GM18951 (cell line): Measurements from ENCODE around the gene ANXA3.
"Not testable (repeated sequence)": the region's sequence is repeated elsewhere in the genome, so short reads cannot be mapped to it uniquely, and the experiment has no call there.

Experiments
- POLR2A ChIP-seq: IDR thresholded peaks from 4 replicates; pipeline ENCODE4 v1.6.1; 2011; ENCODE audit warnings: mild to moderate bottlenecking; ENCODE audit not compliant: insufficient read length, insufficient read depth; ENCODE audit errors: extremely low read depth
- in situ Hi-C: fragments of 300-500 bp; cut with MboI; formaldehyde crosslinking; loops from one replicate; pipeline ENCODE4 v1.12.0; 2022; ENCODE audit warnings: low sequenced_read_pairs, mixed read lengths, inconsistent platforms; ENCODE audit not compliant: unreplicated experiment

Gene ANXA3

DNA sequence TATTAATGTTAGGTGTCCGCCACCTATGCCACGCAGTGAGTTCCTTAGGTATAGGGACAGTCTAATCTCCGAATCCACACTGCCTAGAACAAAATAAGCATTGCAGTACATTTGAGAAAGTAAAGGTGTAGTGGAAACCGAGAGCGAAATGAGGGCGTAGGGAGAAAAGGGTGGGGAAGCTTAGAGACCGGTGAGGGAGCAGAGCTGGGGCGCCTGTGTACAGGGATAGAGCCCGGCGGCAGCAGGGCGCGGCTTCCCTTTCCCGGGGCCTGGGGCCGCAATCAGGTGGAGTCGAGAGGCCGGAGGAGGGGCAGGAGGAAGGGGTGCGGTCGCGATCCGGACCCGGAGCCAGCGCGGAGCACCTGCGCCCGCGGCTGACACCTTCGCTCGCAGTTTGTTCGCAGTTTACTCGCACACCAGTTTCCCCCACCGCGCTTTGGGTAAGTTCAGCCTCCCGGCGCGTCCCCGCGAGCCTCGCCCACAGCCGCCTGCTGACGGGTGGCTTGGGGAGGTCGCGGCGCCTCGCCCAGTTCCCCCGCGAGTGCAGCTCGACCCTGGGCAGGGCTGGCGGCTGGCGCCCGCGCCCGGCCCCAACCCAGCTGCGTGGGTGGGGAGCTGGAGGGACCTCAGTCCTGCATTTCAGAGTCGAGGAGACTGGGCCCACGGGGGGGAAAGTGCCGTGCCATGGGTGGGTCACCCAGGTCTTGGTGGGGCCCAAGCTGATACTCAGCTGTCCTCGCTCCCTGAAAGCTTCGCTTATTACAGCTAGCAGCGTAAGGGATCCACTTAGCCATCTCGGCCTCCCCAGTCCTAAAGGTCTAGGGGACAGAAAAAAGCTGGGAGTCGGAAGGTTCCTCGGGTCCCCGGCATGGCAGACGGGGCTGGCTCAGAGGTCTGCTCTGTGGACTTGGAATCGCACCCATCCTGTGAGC is at the start of gene ANXA3:
TSS of gene ANXA3 (plus strand) at position 351 of the 932 bp plus-strand sequence. CDS start 2,704 bp downstream, outside the sequence.
- in situ Hi-C loops, result no loop called here
- TF ChIP-seq POLR2A, result no peak

- in situ Hi-C loops, result not testable (repeated sequence)
Measured at GRCh38 chr4:78506260-78506659, 45.3 kb upstream of the ANXA3 start.

DNA sequence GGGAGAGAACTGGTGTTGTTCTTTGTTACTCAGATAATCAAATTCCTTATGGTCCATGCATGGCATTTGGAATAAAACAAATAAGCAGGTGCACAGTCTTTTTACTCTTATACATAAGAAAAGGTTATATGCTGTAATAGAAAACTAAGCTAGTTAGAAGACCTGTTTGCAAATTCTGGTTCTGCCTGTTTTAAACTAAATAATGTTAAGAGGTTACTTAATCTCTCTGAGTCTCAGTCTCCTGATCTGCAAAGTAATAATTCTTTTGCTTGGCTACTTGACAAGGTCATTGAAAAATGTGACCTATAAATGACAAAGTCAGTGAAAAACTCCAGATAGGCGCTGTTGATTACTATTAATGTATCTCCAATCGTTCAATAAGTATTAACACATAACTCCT is 42.5 kb upstream of the ANXA3 start:
- no peak for TF ChIP-seq POLR2A
- in situ Hi-C loops, result no loop called here

DNA sequence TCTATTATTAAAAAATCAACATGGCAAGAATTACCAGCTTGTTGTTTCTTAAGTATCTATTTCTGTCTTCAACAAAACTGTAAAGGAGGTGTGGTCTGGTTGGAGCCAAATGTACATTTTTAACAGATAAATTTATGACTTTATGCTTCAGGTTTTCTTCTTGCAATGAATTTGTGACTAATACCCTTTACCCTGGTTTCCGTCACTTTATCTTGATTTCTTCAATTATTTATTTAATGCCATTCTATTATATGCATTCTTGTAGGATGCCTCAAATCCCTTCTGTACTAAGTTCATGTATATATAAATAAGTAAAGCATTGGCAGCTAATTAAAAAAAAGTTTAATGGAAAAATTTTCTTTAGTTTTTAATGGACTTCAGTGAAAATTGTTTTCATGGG is 41.5 kb upstream of the ANXA3 start:
- in situ Hi-C loops, result no loop called here
- TF ChIP-seq POLR2A, result no peak

DNA sequence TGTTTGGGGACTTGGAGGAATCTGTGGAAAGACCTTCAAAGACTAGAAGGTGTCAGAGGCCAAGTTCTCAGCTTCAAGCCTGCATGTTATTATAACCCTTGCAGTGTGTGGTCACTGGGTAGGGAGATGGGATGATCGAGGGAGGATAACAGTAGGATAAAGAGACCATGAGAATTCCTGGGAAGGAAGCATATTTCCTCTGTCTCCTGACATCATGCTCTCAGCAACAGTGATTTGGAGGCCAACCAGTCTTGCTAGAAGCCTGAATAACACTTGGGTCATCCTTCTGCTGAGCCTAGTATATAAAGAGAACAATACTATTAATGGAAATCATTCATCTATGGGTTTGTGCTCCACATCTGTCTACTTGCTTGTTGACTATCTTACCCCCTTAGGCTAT is 40.9 kb upstream of the ANXA3 start:
- in situ Hi-C loops, result no loop called here
- TF ChIP-seq POLR2A, result no peak

DNA sequence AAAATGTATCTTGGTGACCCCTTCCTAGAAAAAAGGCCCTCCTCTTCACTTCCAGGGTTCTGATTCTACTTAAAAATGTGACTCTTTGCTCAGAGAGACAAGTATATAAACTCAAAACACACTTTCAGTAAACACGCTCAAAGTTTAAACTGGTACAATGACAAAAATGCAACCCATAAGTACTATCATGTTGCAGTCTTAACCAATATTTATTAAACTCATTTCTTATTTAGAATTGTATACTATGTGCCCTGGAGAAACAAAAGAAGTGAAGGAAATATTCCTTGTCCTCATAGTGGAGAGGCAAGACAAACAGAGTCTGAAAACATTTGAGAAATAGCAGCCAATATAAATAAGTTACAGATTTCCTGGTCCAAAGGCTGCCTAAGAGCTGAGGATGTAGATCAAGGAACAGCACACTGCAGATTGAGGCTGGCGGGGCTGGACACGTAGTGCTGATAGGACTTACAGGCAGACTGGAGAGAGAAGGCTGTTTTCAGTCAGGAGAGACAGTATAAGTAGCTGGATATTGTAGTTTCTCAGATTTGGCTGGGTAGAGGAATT is 39.1 kb upstream of the ANXA3 start:
- in situ Hi-C loops, result no loop called here
- no peak for TF ChIP-seq POLR2A

- no peak for TF ChIP-seq POLR2A
- in situ Hi-C loops, result no loop called here
Measured at GRCh38 chr4:78513411-78513975, 38.1 kb upstream of the ANXA3 start.

DNA sequence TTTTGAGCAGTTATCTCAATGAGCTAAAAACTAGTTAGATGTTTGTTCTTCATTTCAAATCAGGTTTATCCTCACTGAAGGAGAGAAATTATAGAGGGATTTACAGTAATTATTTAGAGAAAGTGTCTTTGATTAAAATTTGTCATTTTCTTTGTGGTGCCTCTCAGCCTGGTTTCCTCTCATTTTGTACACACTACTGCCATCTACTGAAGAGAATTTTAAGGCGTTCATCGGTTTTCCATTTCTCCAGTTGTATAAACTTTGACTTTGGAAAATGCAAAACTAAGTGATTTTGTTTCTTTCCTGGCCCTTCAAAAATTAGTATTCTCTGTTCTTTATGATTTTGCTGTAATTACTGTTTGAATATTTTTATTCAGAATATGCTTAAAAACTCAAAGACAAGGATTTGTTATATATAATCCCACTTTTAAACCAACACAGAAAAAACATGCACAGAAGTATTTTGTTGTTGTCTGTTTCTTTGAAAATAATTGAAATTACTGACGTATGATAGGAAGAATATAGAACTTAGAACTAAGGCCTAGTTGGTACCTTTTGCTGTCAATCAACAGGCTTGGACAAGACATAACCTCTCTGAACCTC is 34.4 kb upstream of the ANXA3 start:
- in situ Hi-C loops, result no loop called here
- TF ChIP-seq POLR2A, result no peak

DNA sequence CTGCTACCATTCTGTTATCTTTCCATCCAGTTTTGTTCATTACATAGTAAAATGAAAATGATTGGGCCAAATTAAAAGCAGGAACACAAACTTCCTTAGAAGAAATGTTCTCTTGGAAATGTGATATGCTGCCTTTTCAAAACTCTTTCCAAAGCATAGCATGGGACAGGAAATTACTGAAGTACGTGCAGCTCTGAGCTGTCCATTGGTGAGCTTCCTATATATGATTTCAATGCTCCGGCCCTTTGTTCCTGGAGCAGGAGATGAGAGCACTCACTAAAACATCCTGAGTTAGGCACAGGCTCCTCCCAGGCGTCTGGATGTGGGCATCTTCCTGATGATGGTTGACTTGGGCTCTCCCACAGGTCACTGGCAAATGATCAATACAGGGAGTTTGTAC is 33.0 kb upstream of the ANXA3 start:
- no peak for TF ChIP-seq POLR2A
- in situ Hi-C loops, result no loop called here

- no peak for TF ChIP-seq POLR2A
- in situ Hi-C loops, result no loop called here
Measured at GRCh38 chr4:78519962-78520361, 31.6 kb upstream of the ANXA3 start.

DNA sequence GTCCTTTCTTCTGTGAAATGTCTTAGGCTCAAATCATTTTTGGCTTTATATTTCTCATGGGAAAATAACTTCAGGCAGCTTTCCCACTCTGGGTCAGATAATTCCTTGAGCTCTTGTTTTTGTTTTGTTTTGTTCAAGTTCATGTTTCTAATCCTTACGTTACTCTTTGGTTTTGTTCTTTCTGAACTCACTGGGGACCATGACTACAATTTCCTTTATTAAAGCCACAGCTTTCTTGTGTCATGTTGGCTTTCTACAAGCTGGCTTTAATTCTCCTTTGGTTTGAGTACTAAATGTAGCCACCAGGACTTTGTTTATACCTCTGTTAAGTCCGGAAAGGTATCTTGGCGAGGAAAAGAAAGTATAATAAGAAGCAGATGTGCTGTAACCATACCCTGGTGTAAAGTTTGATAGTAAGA is 30.8 kb upstream of the ANXA3 start:
- no peak for TF ChIP-seq POLR2A
- in situ Hi-C loops, result no loop called here

DNA sequence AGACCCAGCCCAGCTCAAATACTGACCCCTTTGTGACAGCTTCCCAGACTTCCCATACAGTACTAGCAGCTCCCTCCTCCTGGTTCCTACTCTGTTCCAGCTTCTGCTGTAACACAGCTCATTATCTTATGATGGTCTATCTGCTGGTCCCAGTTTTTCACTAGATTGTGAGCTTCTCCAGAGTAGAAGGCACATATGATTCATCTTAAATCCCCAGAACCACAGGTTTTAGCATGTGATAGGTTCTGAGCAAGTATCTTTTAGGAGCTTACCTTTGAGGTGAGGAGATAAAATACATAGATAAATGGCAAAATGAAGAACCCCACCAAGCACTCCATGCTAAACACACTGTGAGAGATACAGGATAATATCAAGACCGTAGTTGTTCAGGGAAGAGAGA is 27.6 kb upstream of the ANXA3 start:
- TF ChIP-seq POLR2A, result no peak
- in situ Hi-C loops, result no loop called here

GRCh38 chr4:78525559-78525958 is 26.0 kb upstream of the ANXA3 start:
- in situ Hi-C loops, result no loop called here

More at GRCh38 chr4:78525559-78525958, 26.0 kb upstream of the ANXA3 start:
- no peak for TF ChIP-seq POLR2A
